ENCODE data around the gene PIM1. TPM values are rescaled to one million over a fixed set of nuclear protein-coding genes. Genes with fewer than 3 reads are reported as not detected.

The PIM1 gene
- total and polyA plus RNA-seq, 9 of the 15 experiments (the other 6 are each of a cell fraction or from before 2014, with no cell fraction given), result 19.0 to 789 (median 212) TPM

GRCh38 chr6:37174515-37175331 lies 4.8 kb downstream of the PIM1 start (continued):
- TF ChIP-seq UBTF (IDR thresholded peaks at IDR 0.05; ENCODE audit: borderline replicate concordance in 1 of 2, low read depth in 2 of 2, low read length in 2 of 2), result peak in 1 of 2 experiments; percentile 11; a peak in 1 of 4 replicates
- TF ChIP-seq NR4A1 (CRISPR knock-in tag; IDR thresholded peaks at IDR 0.05), result no peak
- TF ChIP-seq NR4A1 (tag; IDR thresholded peaks at IDR 0.05), result no peak
- TF ChIP-seq ZSCAN32 (CRISPR knock-in tag; IDR thresholded peaks at IDR 0.05), result no peak
- no peak for TF ChIP-seq LEF1 (IDR thresholded peaks at IDR 0.05)
- TF ChIP-seq, protein P1, sequence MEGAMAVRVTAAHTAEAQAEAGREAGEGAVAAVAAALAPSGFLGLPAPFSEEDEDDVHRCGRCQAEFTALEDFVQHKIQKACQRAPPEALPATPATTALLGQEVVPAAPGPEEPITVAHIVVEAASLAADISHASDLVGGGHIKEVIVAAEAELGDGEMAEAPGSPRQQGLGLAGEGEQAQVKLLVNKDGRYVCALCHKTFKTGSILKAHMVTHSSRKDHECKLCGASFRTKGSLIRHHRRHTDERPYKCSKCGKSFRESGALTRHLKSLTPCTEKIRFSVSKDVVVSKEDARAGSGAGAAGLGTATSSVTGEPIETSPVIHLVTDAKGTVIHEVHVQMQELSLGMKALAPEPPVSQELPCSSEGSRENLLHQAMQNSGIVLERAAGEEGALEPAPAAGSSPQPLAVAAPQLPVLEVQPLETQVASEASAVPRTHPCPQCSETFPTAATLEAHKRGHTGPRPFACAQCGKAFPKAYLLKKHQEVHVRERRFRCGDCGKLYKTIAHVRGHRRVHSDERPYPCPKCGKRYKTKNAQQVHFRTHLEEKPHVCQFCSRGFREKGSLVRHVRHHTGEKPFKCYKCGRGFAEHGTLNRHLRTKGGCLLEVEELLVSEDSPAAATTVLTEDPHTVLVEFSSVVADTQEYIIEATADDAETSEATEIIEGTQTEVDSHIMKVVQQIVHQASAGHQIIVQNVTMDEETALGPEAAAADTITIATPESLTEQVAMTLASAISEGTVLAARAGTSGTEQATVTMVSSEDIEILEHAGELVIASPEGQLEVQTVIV (CRISPR knock-in tag; IDR thresholded peaks at IDR 0.05; ENCODE audit: borderline replicate concordance), result no peak
- no peak for TF ChIP-seq TCF15 (CRISPR knock-in tag; IDR thresholded peaks at IDR 0.05)
- no peak for TF ChIP-seq NUFIP1 (IDR thresholded peaks at IDR 0.05; ENCODE audit: partially characterized antibody)
- TF ChIP-seq BRF1 (IDR thresholded peaks at IDR 0.05; ENCODE audit: borderline replicate concordance, extremely low read depth, insufficient read length), result no peak
- TF ChIP-seq, protein P2, sequence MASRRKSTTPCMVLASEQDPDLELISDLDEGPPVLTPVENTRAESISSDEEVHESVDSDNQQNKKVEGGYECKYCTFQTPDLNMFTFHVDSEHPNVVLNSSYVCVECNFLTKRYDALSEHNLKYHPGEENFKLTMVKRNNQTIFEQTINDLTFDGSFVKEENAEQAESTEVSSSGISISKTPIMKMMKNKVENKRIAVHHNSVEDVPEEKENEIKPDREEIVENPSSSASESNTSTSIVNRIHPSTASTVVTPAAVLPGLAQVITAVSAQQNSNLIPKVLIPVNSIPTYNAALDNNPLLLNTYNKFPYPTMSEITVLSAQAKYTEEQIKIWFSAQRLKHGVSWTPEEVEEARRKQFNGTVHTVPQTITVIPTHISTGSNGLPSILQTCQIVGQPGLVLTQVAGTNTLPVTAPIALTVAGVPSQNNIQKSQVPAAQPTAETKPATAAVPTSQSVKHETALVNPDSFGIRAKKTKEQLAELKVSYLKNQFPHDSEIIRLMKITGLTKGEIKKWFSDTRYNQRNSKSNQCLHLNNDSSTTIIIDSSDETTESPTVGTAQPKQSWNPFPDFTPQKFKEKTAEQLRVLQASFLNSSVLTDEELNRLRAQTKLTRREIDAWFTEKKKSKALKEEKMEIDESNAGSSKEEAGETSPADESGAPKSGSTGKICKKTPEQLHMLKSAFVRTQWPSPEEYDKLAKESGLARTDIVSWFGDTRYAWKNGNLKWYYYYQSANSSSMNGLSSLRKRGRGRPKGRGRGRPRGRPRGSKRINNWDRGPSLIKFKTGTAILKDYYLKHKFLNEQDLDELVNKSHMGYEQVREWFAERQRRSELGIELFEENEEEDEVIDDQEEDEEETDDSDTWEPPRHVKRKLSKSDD (conservative IDR thresholded peaks at IDR 0.05; ENCODE audit: low read length), result no peak
- 0 out of 2 replicates have a peak, but pooled peaks have one; percentile 23 for TF ChIP-seq ELF4 (CRISPR knock-in tag; IDR thresholded peaks at IDR 0.05)
- TF ChIP-seq, protein P3, sequence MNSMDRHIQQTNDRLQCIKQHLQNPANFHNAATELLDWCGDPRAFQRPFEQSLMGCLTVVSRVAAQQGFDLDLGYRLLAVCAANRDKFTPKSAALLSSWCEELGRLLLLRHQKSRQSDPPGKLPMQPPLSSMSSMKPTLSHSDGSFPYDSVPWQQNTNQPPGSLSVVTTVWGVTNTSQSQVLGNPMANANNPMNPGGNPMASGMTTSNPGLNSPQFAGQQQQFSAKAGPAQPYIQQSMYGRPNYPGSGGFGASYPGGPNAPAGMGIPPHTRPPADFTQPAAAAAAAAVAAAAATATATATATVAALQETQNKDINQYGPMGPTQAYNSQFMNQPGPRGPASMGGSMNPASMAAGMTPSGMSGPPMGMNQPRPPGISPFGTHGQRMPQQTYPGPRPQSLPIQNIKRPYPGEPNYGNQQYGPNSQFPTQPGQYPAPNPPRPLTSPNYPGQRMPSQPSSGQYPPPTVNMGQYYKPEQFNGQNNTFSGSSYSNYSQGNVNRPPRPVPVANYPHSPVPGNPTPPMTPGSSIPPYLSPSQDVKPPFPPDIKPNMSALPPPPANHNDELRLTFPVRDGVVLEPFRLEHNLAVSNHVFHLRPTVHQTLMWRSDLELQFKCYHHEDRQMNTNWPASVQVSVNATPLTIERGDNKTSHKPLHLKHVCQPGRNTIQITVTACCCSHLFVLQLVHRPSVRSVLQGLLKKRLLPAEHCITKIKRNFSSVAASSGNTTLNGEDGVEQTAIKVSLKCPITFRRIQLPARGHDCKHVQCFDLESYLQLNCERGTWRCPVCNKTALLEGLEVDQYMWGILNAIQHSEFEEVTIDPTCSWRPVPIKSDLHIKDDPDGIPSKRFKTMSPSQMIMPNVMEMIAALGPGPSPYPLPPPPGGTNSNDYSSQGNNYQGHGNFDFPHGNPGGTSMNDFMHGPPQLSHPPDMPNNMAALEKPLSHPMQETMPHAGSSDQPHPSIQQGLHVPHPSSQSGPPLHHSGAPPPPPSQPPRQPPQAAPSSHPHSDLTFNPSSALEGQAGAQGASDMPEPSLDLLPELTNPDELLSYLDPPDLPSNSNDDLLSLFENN (IDR thresholded peaks at IDR 0.05; ENCODE audit: low read depth in 2 of 2, low read length in 2 of 2), result no peak
- TF ChIP-seq KLF6 (CRISPR knock-in tag; IDR thresholded peaks at IDR 0.05; ENCODE audit: borderline replicate concordance), result 0 out of 2 replicates have a peak, but pooled peaks have one; percentile 5
- no peak for TF ChIP-seq GABPB1 (CRISPR knock-in tag; IDR thresholded peaks at IDR 0.05)
